K562 (cell line): ENCODE results near the gene BMP10. TPM values are rescaled to one million over a fixed set of nuclear protein-coding genes. Genes with fewer than 3 reads are reported as not detected.

ENCODE experiments used
- BACH1 ChIP-seq: fragments of 200-800 bp; sonication (Bioruptor generic); IDR thresholded peaks from 2 replicates; pipeline ENCODE4 v1.6.1; 2016; ENCODE audit warnings: missing genetic modification characterization, missing compliant biosample characterization
- BCL6 ChIP-seq: fragments of 250-450 bp; sonication (Bioruptor Pico); IDR thresholded peaks from 2 replicates; pipeline ENCODE4 v1.4.0; 2020
- BRD4 ChIP-seq: fragments of 200-600 bp; sonication (generic); IDR thresholded peaks from 2 replicates; pipeline ENCODE4 v1.6.1; 2017; ENCODE audit warnings: inconsistent platforms
- BRD9 ChIP-seq: fragments of 450-650 bp; IDR thresholded peaks from 2 replicates; pipeline ENCODE4 v1.6.1; 2018; ENCODE audit warnings: low read depth; ENCODE audit not compliant: partially characterized antibody
- CBX3 ChIP-seq, 2 experiments: IDR thresholded peaks; 1 replicate in 1 of 2; 2 replicates in 1 of 2; pipeline ENCODE4 v1.6.1; 2012; ENCODE audit warnings: inconsistent platforms in 2 of 2, low read length in 2 of 2, borderline replicate concordance in 1 of 2, control low read depth in 1 of 2
- CHCHD3 ChIP-seq: fragments of 250-450 bp; sonication (Bioruptor Pico); IDR thresholded peaks from 2 replicates; pipeline ENCODE4 v2.1.2; 2022; ENCODE audit warnings: mild to moderate bottlenecking
- EHMT2 ChIP-seq: fragments of 450-650 bp; IDR thresholded peaks from 2 replicates; pipeline ENCODE4 v1.6.1; 2018; ENCODE audit warnings: antibody characterized with exemption
- ELF1 ChIP-seq: fragments of 200-800 bp; sonication (Bioruptor generic); IDR thresholded peaks from 2 replicates; pipeline ENCODE4 v1.6.1; 2016; ENCODE audit warnings: missing genetic modification characterization, missing compliant biosample characterization
- HDAC8 ChIP-seq: fragments of 450-650 bp; IDR thresholded peaks from 2 replicates; pipeline ENCODE4 v1.6.1; 2016; ENCODE audit warnings: mild to moderate bottlenecking, missing genetic modification characterization, moderate library complexity, missing compliant biosample characterization
- KDM2B ChIP-seq: fragments of 250-450 bp; sonication (Bioruptor Pico); IDR thresholded peaks from 2 replicates; pipeline ENCODE4 v1.8.0; 2021; ENCODE audit warnings: mild to moderate bottlenecking, moderate library complexity
- LCOR ChIP-seq: sonication (generic); formaldehyde crosslinking; IDR thresholded peaks from 2 replicates; pipeline ENCODE4 v1.8.0; 2022; ENCODE audit warnings: mild to moderate bottlenecking, missing genetic modification reagents
- MITF ChIP-seq: IDR thresholded peaks from 2 replicates; pipeline ENCODE4 v1.6.1; 2014; ENCODE audit warnings: antibody characterized with exemption
- MLLT1 ChIP-seq, 2 experiments: fragments of 450-650 bp; IDR thresholded peaks; 2 replicates each; pipeline ENCODE4 v1.6.1; 2016
- MLX ChIP-seq, 2 experiments: fragments of 450-650 bp in 1 of 2; sonication (generic) in 1 of 2; formaldehyde crosslinking; conservative IDR thresholded peaks; 2 replicates each; pipeline versions ENCODE4 v1.4.0 to v1.8.1; 2020 to 2022; ENCODE audit warnings: mild to moderate bottlenecking in 1 of 2, missing genetic modification reagents in 1 of 2
- PATZ1 ChIP-seq: fragments of 250-450 bp; sonication (Bioruptor Pico); IDR thresholded peaks from 2 replicates; pipeline ENCODE4 v1.5.0; 2020; ENCODE audit warnings: mild to moderate bottlenecking, borderline replicate concordance
- RFX7 ChIP-seq: fragments of 250-450 bp; sonication (Bioruptor Pico); IDR thresholded peaks from 2 replicates; pipeline ENCODE4 v1.5.1; 2021; ENCODE audit warnings: mild to moderate bottlenecking
- SMAD3 ChIP-seq: fragments of 450-650 bp; formaldehyde crosslinking; conservative IDR thresholded peaks from 2 replicates; pipeline ENCODE4 v1.4.0; 2020; ENCODE audit warnings: mild to moderate bottlenecking
- SMARCE1 ChIP-seq: fragments of 450-650 bp; IDR thresholded peaks from 2 replicates; pipeline ENCODE4 v1.7.1; 2016; ENCODE audit warnings: mild to moderate bottlenecking
- TBP ChIP-seq: optimal IDR thresholded peaks from 2 replicates; pipeline ENCODE3; 2011; ENCODE audit warnings: low read depth, low read length, improper control_type of control experiment
- THAP12 ChIP-seq: fragments of 250-450 bp; sonication (Bioruptor Pico); IDR thresholded peaks from 2 replicates; pipeline ENCODE4 v1.9.0; 2021; ENCODE audit warnings: mild to moderate bottlenecking, inconsistent platforms
- ZNF134 ChIP-seq: fragments of 250-450 bp; sonication (Bioruptor Pico); conservative IDR thresholded peaks from 2 replicates; pipeline ENCODE4 v1.4.0; 2020
- ZNF311 ChIP-seq: fragments of 250-450 bp; sonication (Bioruptor Pico); IDR thresholded peaks from 2 replicates; pipeline ENCODE4 v1.4.0; 2020; ENCODE audit warnings: mild to moderate bottlenecking, moderate library complexity
- ZNF316 ChIP-seq: fragments of 450-650 bp; IDR thresholded peaks from 2 replicates; pipeline ENCODE4 v1.6.1; 2016
- ZNF561 ChIP-seq: fragments of 450-650 bp; formaldehyde crosslinking; conservative IDR thresholded peaks from 2 replicates; pipeline ENCODE4 v1.4.0; 2020; ENCODE audit warnings: mild to moderate bottlenecking, moderate library complexity
- polyA plus RNA-seq, 8 experiments: library from polyadenylated mRNA; depleted of rRNA in 4 of 8; stranded (reverse) in 5 of 8; unstranded in 3 of 8; fragments of >200 nt; fragmentation: Nextera tagmentation in 2 of 8; fragmentation: Illumina TruSeq in 1 of 8; extraction: Ambion mirVana in 2 of 8; extraction: Trizol in 1 of 8; gene quantifications; 2 replicates each; pipeline versions ENCODE4 v1.2.1 to v1.2.3, GENCODE V29; 2011 to 2014; ENCODE audit warnings: inconsistent platforms in 1 of 8, missing spikeins in 1 of 8
- total RNA-seq, 7 experiments: library from RNA; depleted of rRNA in 6 of 7; stranded (reverse); fragments of >200 nt in 6 of 7; fragmentation: Illumina TruSeq in 2 of 7; extraction: Trizol in 2 of 7; gene quantifications; 2 replicates each; pipeline versions ENCODE4 v1.2.1 to v1.2.3, GENCODE V29; 2011 to 2021; ENCODE audit warnings: low replicate concordance in 1 of 7

Gene BMP10
- total and polyA plus RNA-seq, 9 of the 15 experiments (the other 6 are each of a cell fraction or from before 2014, with no cell fraction given), result 0.11 to 0.91 (median 0.43) TPM

- no peak for TF ChIP-seq MLX (CRISPR knock-in tag; conservative IDR thresholded peaks at IDR 0.05)
- no peak for TF ChIP-seq BRD4
- TF ChIP-seq BACH1 (tag), result peak; percentile 87; the same call in 1 of the 2 replicates
- no peak for TF ChIP-seq THAP12
- TF ChIP-seq CBX3 (IDR thresholded peaks at IDR 0.05; ENCODE audit: borderline replicate concordance in 1 of 2, low read length in 2 of 2), result no peak
- TF ChIP-seq TBP, result peak; percentile 37
- no peak for TF ChIP-seq HDAC8 (tag)
- peak; percentile 63 for TF ChIP-seq EHMT2
- TF ChIP-seq ZNF316, result no peak
- 0 out of 2 replicates have a peak, but pooled peaks have one; percentile 20 for TF ChIP-seq LCOR
- no peak for TF ChIP-seq KDM2B (CRISPR knock-in tag)
- TF ChIP-seq SMARCE1, result peak; percentile 96
- peak; percentile 19 for TF ChIP-seq BRD9
- no peak for TF ChIP-seq MLLT1 (IDR thresholded peaks at IDR 0.05)
- TF ChIP-seq ELF1 (tag), result no peak
- no peak for TF ChIP-seq PATZ1 (CRISPR knock-in tag)
- no peak for TF ChIP-seq RFX7 (CRISPR knock-in tag)
- TF ChIP-seq ZNF561, result no peak
- TF ChIP-seq SMAD3 (CRISPR knock-in tag), result no peak
- no peak for TF ChIP-seq CHCHD3 (CRISPR knock-in tag)
- no peak for TF ChIP-seq MITF
- TF ChIP-seq ZNF134 (CRISPR knock-in tag), result no peak
- 0 out of 2 replicates have a peak, but pooled peaks have one; percentile 33 for TF ChIP-seq ZNF311
- no peak for TF ChIP-seq BCL6 (CRISPR knock-in tag)
These were observed 21.6 kb downstream of the BMP10 start (continued) for GRCh38 chr2:68849579-68850030.
